Small intestine (tissue), 16 donors: ENCODE results near the gene NPM1. TPM values are rescaled to one million over a fixed set of nuclear protein-coding genes. Genes with fewer than 3 reads are reported as not detected.
A peak's percentile ranks its signal among the peaks of the same experiment; 100 is the strongest.

Experiments
- DNase-seq, 2 donors: peaks; one replicate each; pipeline versions ENCODE4 v3.0.0 to v3.0.0-alpha.2; 2013
- FAIRE-seq: peaks from 2 replicates; lab custom pipeline; 2012; peaks lifted over from hg19 to GRCh38; lab: Jason Lieb, UNC
- H3K27ac ChIP-seq, 3 donors: one replicate each; pipeline ENCODE4 v1.5.1; 2013; ENCODE audit warnings: low read length in 2 of 3, mild to moderate bottlenecking in 2 of 3, control low read depth in 1 of 3, inconsistent platforms in 1 of 3, low read depth in 1 of 3, moderate library complexity in 1 of 3
- H3K27me3 ChIP-seq, 3 donors: one replicate each; pipeline ENCODE4 v1.6.1; 2013; ENCODE audit warnings: low read length in 3 of 3, inconsistent platforms in 1 of 3; ENCODE audit not compliant: control insufficient read depth in 3 of 3, insufficient read depth in 3 of 3
- H3K36me3 ChIP-seq, 3 donors: one replicate each; pipeline ENCODE4 v1.6.1; 2013; ENCODE audit warnings: low read length in 3 of 3, inconsistent platforms in 1 of 3, low read depth in 1 of 3, mild to moderate bottlenecking in 1 of 3, moderate library complexity in 1 of 3; ENCODE audit not compliant: control insufficient read depth in 3 of 3, insufficient read depth in 2 of 3
- H3K4me1 ChIP-seq, 3 donors: one replicate each; pipeline ENCODE4 v1.6.1; 2013; ENCODE audit warnings: low read length in 2 of 3, inconsistent platforms in 1 of 3, low read depth in 1 of 3, mild to moderate bottlenecking in 1 of 3, moderate library complexity in 1 of 3; ENCODE audit not compliant: control insufficient read depth in 3 of 3, insufficient read depth in 2 of 3
- H3K4me3 ChIP-seq, 3 donors: one replicate each; pipeline ENCODE4 v1.5.1; 2013; ENCODE audit warnings: low read length in 3 of 3, control low read depth in 1 of 3, inconsistent platforms in 1 of 3, low read depth in 1 of 3, mild to moderate bottlenecking in 1 of 3, moderate library complexity in 1 of 3
- H3K9me3 ChIP-seq, 2 donors: one replicate each; pipeline ENCODE4 v1.6.1; 2013; ENCODE audit warnings: low read depth in 1 of 2, low read length in 1 of 2; ENCODE audit not compliant: control insufficient read depth in 2 of 2, insufficient read depth in 1 of 2
- WGBS, 3 donors: extraction: QIAGEN DNeasy Blood & Tissue Kit; methylation state at CpG; one replicate each; pipeline ENCODE4 v1.1.7; 2013; 5-methylcytosine and 5-hydroxymethylcytosine counted together
- long read RNA-seq, 10 donors: transcript quantifications; one replicate each; lab custom pipeline, GENCODE V29; 2026
- polyA plus RNA-seq, 4 donors: library from polyadenylated mRNA; stranded (reverse) in 3 of 4; unstranded in 1 of 4; fragments of 200-250 nt in 3 of 4; fragments of 120-200 nt in 1 of 4; gene quantifications; one replicate each; pipeline versions ENCODE4 v1.2.1 to v1.2.3, GENCODE V29; 2013
- donor health status: healthy with polysubstance abuse.
- donor health status: control.
- donor health status: control.
- donor health status: Bipolar disorder and iron deficiency.
- donor health status: healthy.

NPM1 gene, protein sequence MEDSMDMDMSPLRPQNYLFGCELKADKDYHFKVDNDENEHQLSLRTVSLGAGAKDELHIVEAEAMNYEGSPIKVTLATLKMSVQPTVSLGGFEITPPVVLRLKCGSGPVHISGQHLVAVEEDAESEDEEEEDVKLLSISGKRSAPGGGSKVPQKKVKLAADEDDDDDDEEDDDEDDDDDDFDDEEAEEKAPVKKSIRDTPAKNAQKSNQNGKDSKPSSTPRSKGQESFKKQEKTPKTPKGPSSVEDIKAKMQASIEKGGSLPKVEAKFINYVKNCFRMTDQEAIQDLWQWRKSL
- 1,000 to 10,000 TPM; 1,717 to 3,094 (median 2,104) TPM for polyA plus RNA-seq
- long read RNA-seq, donor 1, transcript NPM1-203 (10 exons, 1,598 nt) = minor isoform, 103 of 1,674 reads
- long read RNA-seq, donor 1, transcript NPM1-205 (5 exons, 670 nt) = minor isoform, 59 of 1,674 reads
- long read RNA-seq, donor 1, transcript NPM1-201 (11 exons, 1,758 nt) = major isoform, 758 of 1,674 reads
- long read RNA-seq, donor 1, transcript NPM1-212 (2 exons, 640 nt) = minor isoform, 17 of 1,674 reads
- long read RNA-seq, donor 1, partial matches to known transcripts = 653 of 1,674 reads
- long read RNA-seq, donor 1, other reads (novel, unspliced or antisense) = 64 of 1,674 reads
- long read RNA-seq, donor 2, transcript NPM1-205 (5 exons, 670 nt) = minor isoform, 7 of 317 reads
- long read RNA-seq, donor 2, transcript NPM1-202 (10 exons, 1,237 nt) = minor isoform, 6 of 317 reads
- long read RNA-seq, donor 2, transcript NPM1-201 (11 exons, 1,758 nt) = major isoform, 205 of 317 reads
- long read RNA-seq, donor 2, transcript NPM1-203 (10 exons, 1,598 nt) = minor isoform, 24 of 317 reads
- long read RNA-seq, donor 2, partial matches to known transcripts = 67 of 317 reads
- long read RNA-seq, donor 2, other reads (novel, unspliced or antisense) = 6 of 317 reads
- long read RNA-seq, donor 3, transcript NPM1-205 (5 exons, 670 nt) = minor isoform, 22 of 724 reads
- long read RNA-seq, donor 3, transcript NPM1-212 (2 exons, 640 nt) = minor isoform, 19 of 724 reads
- long read RNA-seq, donor 3, transcript NPM1-201 (11 exons, 1,758 nt) = major isoform, 267 of 724 reads
- long read RNA-seq, donor 3, transcript NPM1-203 (10 exons, 1,598 nt) = minor isoform, 16 of 724 reads
- long read RNA-seq, donor 3, partial matches to known transcripts = 376 of 724 reads
- long read RNA-seq, donor 3, other reads (novel, unspliced or antisense) = 12 of 724 reads
- long read RNA-seq, donor 4, partial matches to known transcripts = 0 of 6 reads
- long read RNA-seq, donor 4, other reads (novel, unspliced or antisense) = 0 of 6 reads
- long read RNA-seq, donor 5, transcript NPM1-201 (11 exons, 1,758 nt) = major isoform, 54 of 251 reads
- long read RNA-seq, donor 5, transcript NPM1-203 (10 exons, 1,598 nt) = minor isoform, 15 of 251 reads
- long read RNA-seq, donor 5, transcript NPM1-205 (5 exons, 670 nt) = minor isoform, 8 of 251 reads
- long read RNA-seq, donor 5, transcript NPM1-212 (2 exons, 640 nt) = minor isoform, 6 of 251 reads
- long read RNA-seq, donor 5, partial matches to known transcripts = 163 of 251 reads
- long read RNA-seq, donor 5, other reads (novel, unspliced or antisense) = 0 of 251 reads
- long read RNA-seq, donor 6, transcript NPM1-205 (5 exons, 670 nt) = minor isoform, 19 of 582 reads
- long read RNA-seq, donor 6, transcript NPM1-201 (11 exons, 1,758 nt) = major isoform, 309 of 582 reads
- long read RNA-seq, donor 6, transcript NPM1-212 (2 exons, 640 nt) = minor isoform, 6 of 582 reads
- long read RNA-seq, donor 6, transcript NPM1-203 (10 exons, 1,598 nt) = minor isoform, 43 of 582 reads
- long read RNA-seq, donor 6, partial matches to known transcripts = 189 of 582 reads
- long read RNA-seq, donor 6, other reads (novel, unspliced or antisense) = 9 of 582 reads
- long read RNA-seq, donor 7, transcript NPM1-203 (10 exons, 1,598 nt) = minor isoform, 29 of 652 reads
- long read RNA-seq, donor 7, transcript NPM1-202 (10 exons, 1,237 nt) = minor isoform, 13 of 652 reads
- long read RNA-seq, donor 7, transcript NPM1-201 (11 exons, 1,758 nt) = major isoform, 408 of 652 reads
- long read RNA-seq, donor 7, partial matches to known transcripts = 154 of 652 reads
- long read RNA-seq, donor 7, other reads (novel, unspliced or antisense) = 37 of 652 reads
- long read RNA-seq, donor 8, transcript NPM1-201 (11 exons, 1,758 nt) = major isoform, 37 of 43 reads
- long read RNA-seq, donor 8, transcript NPM1-203 (10 exons, 1,598 nt) = minor isoform, 5 of 43 reads
- long read RNA-seq, donor 8, partial matches to known transcripts = 0 of 43 reads
- long read RNA-seq, donor 8, other reads (novel, unspliced or antisense) = 0 of 43 reads
- long read RNA-seq, donor 9, transcript NPM1-203 (10 exons, 1,598 nt) = minor isoform, 12 of 142 reads
- long read RNA-seq, donor 9, transcript NPM1-201 (11 exons, 1,758 nt) = major isoform, 101 of 142 reads
- long read RNA-seq, donor 9, partial matches to known transcripts = 20 of 142 reads
- long read RNA-seq, donor 9, other reads (novel, unspliced or antisense) = 0 of 142 reads
- long read RNA-seq, donor 10, transcript NPM1-202 (10 exons, 1,237 nt) = minor isoform, 12 of 865 reads
- long read RNA-seq, donor 10, transcript NPM1-203 (10 exons, 1,598 nt) = minor isoform, 33 of 865 reads
- long read RNA-seq, donor 10, transcript NPM1-201 (11 exons, 1,758 nt) = major isoform, 429 of 865 reads
- long read RNA-seq, donor 10, transcript NPM1-205 (5 exons, 670 nt) = minor isoform, 35 of 865 reads
- long read RNA-seq, donor 10, partial matches to known transcripts = 308 of 865 reads
- long read RNA-seq, donor 10, other reads (novel, unspliced or antisense) = 37 of 865 reads

DNA sequence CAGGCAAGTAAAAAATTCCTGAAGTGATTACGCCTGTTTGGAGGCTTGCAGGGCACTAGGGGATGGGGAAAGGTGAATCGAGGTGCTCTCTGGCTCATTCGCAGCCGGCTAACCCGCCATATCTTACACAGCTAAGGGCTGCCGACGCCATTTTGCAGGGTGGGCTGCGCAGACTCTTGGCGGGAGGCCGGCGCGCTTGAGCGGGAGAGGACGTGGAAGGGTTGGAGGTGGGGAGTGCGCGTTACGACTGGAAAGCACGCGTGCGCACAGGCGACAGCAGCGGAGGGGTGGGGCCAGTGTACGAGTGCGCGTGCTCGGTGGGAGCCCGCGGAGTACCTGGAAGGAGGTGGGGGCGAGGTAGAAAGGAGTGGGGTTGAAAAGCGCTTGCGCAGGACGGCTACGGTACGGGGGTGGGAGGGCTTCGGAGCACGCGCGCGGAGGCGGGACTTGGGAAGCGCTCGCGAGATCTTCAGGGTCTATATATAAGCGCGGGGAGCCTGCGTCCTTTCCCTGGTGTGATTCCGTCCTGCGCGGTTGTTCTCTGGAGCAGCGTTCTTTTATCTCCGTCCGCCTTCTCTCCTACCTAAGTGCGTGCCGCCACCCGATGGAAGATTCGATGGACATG, at the start of gene NPM1:
Gene NPM1 (plus strand): TSS at position 505 of the 625 bp plus-strand sequence. CDS start 100 bp downstream, at position 605.
- H3K27ac ChIP-seq = peak within 1 kb of the TSS; percentile 75 to 91 (median 80)
- peaks cover 0 to 7% (median 3%) of the 10 kb centered on the region in 3 donors for H3K4me1 ChIP-seq
- H3K27me3 ChIP-seq = no peaks in the 10 kb centered on the region
- no peaks in the 10 kb centered on the region for H3K9me3 ChIP-seq
- DNase-seq (peak; percentile 99), FAIRE-seq (no peak)
- 0 to 1% (median 1%) methylated on average over 47 to 56 of the region's 56 CpGs for WGBS, 3 donors
- H3K36me3 ChIP-seq = peaks cover 3 to 9% (median 5%) of the 10 kb centered on the region in 3 donors
- H3K4me3 ChIP-seq = peak within 1 kb of the TSS; percentile 84 to 96 (median 88)

DNA sequence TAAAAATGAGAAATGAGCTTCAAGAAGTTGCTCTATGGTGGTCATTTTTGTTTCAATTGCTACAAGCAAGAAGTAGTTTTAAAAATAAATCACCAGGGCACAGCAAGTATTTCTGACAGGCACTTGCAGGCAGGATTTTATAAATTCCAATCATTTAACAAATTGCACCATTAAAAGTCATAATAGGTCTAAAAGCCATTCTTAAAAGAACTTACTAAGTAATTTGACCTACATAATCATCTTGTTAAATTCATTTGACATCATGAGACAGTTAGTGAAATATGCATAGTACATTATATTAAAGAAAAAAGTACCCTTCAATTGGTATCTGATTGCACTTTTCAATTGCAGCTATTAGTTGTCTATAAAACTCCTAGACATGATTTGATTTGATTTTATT, 47.6 kb upstream of the NPM1 start:
- DNase-seq (no peak), FAIRE-seq (no peak)
- H3K27ac ChIP-seq = no peak overlapping the region
- no peaks in the 10 kb centered on the region for H3K36me3 ChIP-seq
- no peaks in the 10 kb centered on the region for H3K9me3 ChIP-seq
- no peak overlapping the region for H3K4me3 ChIP-seq
- H3K27me3 ChIP-seq = peaks cover 6 to 25% (median 6%) of the 10 kb centered on the region in 3 donors
- no peaks in the 10 kb centered on the region for H3K4me1 ChIP-seq

DNA sequence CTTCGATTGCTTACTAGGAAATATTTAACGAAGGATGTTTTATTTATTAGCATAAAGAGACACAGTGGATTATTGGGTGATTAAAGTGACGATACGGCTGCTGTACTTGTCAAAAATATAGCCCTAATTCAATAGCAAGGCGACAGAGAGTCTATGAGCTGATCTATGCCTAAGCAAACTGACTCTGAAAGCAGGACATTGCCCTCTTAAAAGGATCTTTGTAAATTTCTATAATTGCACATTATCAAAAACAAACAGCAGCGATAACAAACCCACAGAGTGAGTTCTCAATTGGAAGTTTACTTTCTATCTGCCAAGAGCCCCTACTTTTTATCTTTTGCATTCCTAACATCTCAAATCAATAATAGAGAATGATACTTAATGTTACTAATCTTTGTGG, 47.2 kb upstream of the NPM1 start:
- Histone ChIP-seq H3K4me3 (no peak overlapping the region), H3K4me1 (no peaks in the 10 kb centered on the region), H3K27ac (no peak overlapping the region), H3K36me3 (no peaks in the 10 kb centered on the region), H3K9me3 (no peaks in the 10 kb centered on the region), H3K27me3 (peaks cover 4 to 22% (median 4%) of the 10 kb centered on the region in 3 donors)
- no peak for FAIRE-seq
- DNase-seq = peak in 1 of 2 donors; percentile 54
- 11 to 51% (median 31%) methylated on average over 6 of the region's 6 CpGs for WGBS, 3 donors

DNA sequence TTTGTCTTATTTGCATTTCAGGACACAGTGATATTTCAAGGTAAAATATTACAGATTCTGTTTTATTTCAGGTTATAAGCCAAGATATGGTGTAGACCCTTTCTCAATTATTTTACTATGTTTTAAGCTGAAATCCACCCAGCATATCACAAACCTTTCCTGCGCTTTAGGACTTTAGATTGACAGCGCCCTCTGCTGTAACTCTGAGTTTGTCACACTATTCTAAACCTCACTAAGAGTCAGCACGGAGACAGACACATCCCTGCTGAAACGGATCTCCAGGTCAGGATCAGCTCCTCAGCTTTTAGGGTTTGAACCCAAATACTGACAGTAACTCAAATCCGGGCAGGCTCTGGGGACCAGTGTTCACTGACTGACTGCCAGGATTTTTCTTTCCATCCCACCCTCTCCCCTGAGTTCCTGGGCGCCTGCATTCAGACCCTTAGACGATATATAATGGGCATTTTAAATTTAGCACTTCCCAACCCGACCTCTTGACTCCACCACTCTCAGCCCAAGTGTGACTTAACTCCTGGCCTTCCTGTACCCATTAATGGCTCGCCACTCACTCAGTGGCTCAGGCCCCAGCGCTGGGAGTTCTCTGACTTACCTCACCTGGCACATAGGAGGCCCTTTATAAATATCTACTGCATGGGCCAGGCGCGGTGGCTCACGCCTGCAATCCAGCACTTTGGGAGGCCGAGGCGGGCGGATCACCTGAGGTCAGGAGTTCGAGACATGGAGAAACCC, 45.1 kb upstream of the NPM1 start:
- Histone ChIP-seq H3K36me3 (no peaks in the 10 kb centered on the region), H3K9me3 (no peaks in the 10 kb centered on the region), H3K27me3 (peaks cover 0 to 3% (median 2%) of the 10 kb centered on the region in 3 donors), H3K4me3 (no peak overlapping the region), H3K4me1 (no peaks in the 10 kb centered on the region), H3K27ac (no peak overlapping the region)
- FAIRE-seq (no peak), DNase-seq (peak; percentile 67 to 70)
- 52 to 58% (median 52%) methylated on average over 17 of the region's 17 CpGs for WGBS, 3 donors

DNA sequence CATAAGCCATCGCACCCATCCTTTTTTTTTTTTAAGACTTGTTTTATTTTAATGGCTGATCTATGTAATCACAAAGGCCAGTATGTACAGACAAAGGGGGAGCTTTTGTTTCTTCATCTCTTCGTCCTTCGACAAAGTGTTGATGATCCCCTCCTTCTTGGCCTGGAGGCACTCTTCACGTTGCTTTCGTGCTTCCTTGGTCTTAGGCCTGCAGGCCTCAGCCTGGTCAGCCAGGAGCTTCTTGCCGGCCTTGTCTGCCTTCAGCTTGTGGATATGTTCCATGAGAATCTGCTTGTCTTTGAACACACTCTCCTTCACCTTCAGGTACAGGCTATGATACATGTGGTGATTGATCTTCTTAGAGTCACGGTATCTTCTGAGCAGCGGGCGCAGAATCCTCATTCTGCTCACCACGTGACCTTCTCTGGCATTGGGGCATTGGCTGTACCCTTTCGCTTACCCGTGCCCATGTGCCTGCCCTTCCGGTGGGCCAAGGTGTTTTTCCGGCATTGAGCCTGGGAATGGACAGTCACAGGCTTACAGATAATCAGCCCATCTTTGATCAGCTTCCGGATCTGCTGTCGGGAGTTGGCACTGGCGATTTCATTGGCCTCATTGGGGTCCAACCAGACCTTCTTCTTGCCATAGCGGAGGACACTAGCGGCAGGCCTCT, 42.6 kb upstream of the NPM1 start:
- H3K4me3 ChIP-seq = no peak overlapping the region
- DNase-seq (no peak), FAIRE-seq (no peak)
- 92 to 95% (median 94%) methylated on average over 19 of the region's 19 CpGs for WGBS, 3 donors
- H3K27ac ChIP-seq = no peak overlapping the region
- no peaks in the 10 kb centered on the region for H3K36me3 ChIP-seq
- H3K4me1 ChIP-seq = no peaks in the 10 kb centered on the region
- no peaks in the 10 kb centered on the region for H3K27me3 ChIP-seq
- no peaks in the 10 kb centered on the region for H3K9me3 ChIP-seq
